Measurements from ENCODE around the gene DDX31. TPM values are rescaled to one million over a fixed set of nuclear protein-coding genes. Genes with fewer than 3 reads are reported as not detected.

DDX31 gene
- total and polyA plus RNA-seq, 7 donors: 5.5 to 12.4 (median 8.6) TPM

DNA sequence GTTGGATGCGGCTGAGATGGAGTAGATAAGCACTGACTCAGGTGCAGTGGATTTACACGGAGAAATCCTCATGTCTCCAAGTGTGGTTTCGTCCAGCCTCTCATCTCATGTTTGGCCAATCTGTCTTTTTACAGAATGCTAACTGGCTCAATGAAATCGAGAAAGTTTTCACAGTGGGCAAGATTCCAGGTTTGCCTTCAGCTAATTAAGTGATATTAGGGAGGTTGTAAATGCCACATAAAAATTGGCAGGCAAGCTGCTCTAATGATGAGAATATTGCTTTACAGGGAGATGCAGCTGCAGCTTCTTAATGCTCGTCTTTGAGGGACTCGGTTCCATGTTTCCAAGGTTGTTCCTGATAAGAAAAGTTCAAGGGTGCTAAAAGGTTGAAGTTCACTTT is 63.7 kb downstream of the DDX31 start:
- intact Hi-C loops (cut with DNase I): no loop called here
- H3K4me3 ChIP-seq: no peak overlapping the region
- H3K27me3 ChIP-seq (ENCODE audit: insufficient read depth in 3 of 3, low read length in 2 of 3): no peaks in the 10 kb centered on the region
- no peaks in the 10 kb centered on the region for H3K4me1 ChIP-seq
- no peak for ATAC-seq
- H3K9me3 ChIP-seq: no peaks in the 10 kb centered on the region
- TF ChIP-seq, protein P1, sequence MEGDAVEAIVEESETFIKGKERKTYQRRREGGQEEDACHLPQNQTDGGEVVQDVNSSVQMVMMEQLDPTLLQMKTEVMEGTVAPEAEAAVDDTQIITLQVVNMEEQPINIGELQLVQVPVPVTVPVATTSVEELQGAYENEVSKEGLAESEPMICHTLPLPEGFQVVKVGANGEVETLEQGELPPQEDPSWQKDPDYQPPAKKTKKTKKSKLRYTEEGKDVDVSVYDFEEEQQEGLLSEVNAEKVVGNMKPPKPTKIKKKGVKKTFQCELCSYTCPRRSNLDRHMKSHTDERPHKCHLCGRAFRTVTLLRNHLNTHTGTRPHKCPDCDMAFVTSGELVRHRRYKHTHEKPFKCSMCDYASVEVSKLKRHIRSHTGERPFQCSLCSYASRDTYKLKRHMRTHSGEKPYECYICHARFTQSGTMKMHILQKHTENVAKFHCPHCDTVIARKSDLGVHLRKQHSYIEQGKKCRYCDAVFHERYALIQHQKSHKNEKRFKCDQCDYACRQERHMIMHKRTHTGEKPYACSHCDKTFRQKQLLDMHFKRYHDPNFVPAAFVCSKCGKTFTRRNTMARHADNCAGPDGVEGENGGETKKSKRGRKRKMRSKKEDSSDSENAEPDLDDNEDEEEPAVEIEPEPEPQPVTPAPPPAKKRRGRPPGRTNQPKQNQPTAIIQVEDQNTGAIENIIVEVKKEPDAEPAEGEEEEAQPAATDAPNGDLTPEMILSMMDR (IDR thresholded peaks at IDR 0.05): no peak
- no peak for DNase-seq
- WGBS, 3 donors: 88% methylated on average over 6 of the region's 6 CpGs
- no peak overlapping the region for H3K27ac ChIP-seq
- H3K36me3 ChIP-seq (ENCODE audit: insufficient read depth in 1 of 2, low read depth in 1 of 2): peaks cover 4 to 84% of the 10 kb centered on the region in 2 donors

DNA sequence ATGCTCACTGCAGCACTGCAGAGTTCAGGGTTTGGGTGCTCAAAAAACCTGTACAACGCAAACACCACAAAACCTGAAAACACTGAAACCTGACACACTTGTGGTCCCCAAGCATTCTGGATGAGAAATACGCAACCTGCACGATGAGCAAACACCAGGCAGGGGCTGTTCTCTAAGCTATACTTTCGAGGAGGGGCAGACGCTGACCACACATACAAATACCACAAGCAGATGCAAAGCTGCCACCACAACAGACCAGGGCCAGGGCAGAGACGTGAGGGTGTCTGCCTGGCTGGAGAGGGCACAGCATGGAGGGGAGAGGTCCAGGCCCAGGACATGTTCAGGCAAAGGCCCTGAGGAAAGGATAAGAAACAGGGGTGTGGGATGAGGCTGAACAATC is 64.4 kb downstream of the DDX31 start:
- ATAC-seq (no peak), DNase-seq (no peak)
- H3K4me3 ChIP-seq: no peak overlapping the region
- H3K27ac ChIP-seq: no peak overlapping the region
- intact Hi-C loops (cut with DNase I): no loop called here
- peaks cover 4 to 84% of the 10 kb centered on the region in 2 donors for H3K36me3 ChIP-seq (ENCODE audit: insufficient read depth in 1 of 2, low read depth in 1 of 2)
- H3K27me3 ChIP-seq (ENCODE audit: insufficient read depth in 3 of 3, low read length in 2 of 3): no peaks in the 10 kb centered on the region
- H3K9me3 ChIP-seq: no peaks in the 10 kb centered on the region
- TF ChIP-seq, protein P1 (IDR thresholded peaks at IDR 0.05): no peak
- WGBS, 3 donors: 91 to 94% (median 93%) methylated on average over 6 of the region's 6 CpGs
- no peaks in the 10 kb centered on the region for H3K4me1 ChIP-seq

DNA sequence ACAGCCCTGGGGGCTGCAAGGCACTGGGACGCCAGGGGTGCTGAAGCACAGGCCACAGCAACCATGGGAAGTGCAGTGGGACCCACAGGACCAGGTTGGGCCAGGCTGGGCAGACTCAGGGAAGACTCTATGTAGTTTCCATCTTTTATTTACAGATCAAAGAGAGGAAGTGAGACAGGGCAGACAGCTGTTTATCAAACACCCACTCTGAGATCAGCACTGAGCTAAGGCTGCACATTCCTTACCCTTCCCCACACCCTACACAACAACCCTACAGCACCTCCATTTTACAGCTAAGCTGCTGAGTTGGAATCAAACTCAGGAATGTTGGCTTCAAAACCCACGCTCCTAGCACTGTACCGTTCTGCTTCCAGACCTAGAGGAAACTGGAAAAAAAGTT is 67.6 kb downstream of the DDX31 start:
- H3K27ac ChIP-seq: no peak overlapping the region
- no peak for ATAC-seq
- no peaks in the 10 kb centered on the region for H3K9me3 ChIP-seq
- no peak overlapping the region for H3K4me3 ChIP-seq
- 68 to 89% (median 87%) methylated on average over 3 of the region's 3 CpGs for WGBS, 3 donors
- TF ChIP-seq, protein P1 (IDR thresholded peaks at IDR 0.05): no peak
- intact Hi-C loops (cut with DNase I): no loop called here
- peaks cover 3 to 70% of the 10 kb centered on the region in 2 donors for H3K36me3 ChIP-seq (ENCODE audit: insufficient read depth in 1 of 2, low read depth in 1 of 2)
- H3K27me3 ChIP-seq (ENCODE audit: insufficient read depth in 3 of 3, low read length in 2 of 3): no peaks in the 10 kb centered on the region
- H3K4me1 ChIP-seq: no peaks in the 10 kb centered on the region
- DNase-seq: no peak

DNA sequence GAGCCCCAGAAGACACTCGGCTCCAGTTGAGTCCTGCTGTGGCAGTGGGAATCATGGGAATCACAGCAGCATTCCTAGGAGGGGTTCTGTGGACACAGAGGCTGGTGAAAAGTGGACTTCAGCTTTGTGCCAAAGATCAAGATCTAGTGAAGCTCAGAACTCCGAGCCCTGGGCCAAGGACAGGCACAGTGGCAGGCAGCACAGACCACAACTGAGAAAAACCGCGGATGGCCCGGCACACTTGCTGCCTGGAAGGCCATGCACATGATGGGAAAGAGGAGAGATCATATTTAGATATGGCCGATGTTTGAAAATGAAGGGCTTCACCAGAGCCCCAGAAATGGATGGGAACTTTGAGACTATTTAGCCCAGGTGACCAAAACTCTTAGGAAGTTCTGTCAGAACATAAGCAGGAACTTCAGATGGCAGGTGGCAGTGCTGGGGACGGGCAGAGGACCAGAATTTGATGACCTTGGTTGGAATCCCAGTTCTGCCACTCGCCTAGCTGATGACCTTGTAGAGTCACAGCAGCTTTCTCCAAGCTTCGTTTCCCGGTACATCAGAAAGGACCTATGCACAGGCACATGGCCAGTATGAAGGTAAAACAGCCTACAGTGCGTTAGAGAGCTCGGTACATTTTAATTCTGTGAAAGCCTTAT is 69.3 kb downstream of the DDX31 start:
- Histone ChIP-seq H3K36me3 (ENCODE audit: insufficient read depth in 1 of 2, low read depth in 1 of 2) (peaks cover 0 to 63% of the 10 kb centered on the region in 2 donors), H3K4me3 (no peak overlapping the region), H3K9me3 (no peaks in the 10 kb centered on the region), H3K4me1 (no peaks in the 10 kb centered on the region), H3K27ac (no peak overlapping the region), H3K27me3 (ENCODE audit: insufficient read depth in 3 of 3, low read length in 2 of 3) (no peaks in the 10 kb centered on the region)
- intact Hi-C loops (cut with DNase I): no loop called here
- DNase-seq (no peak), ATAC-seq (no peak)
- 81 to 82% (median 81%) methylated on average over 12 of the region's 12 CpGs for WGBS, 3 donors
- TF ChIP-seq, protein P1 (IDR thresholded peaks at IDR 0.05): no peak
